HCT116 (cell line): ENCODE measurements around the gene MGAT4C. TPM values are rescaled to one million over a fixed set of nuclear protein-coding genes. Genes with fewer than 3 reads are reported as not detected.

Experiments
- ATAC-seq: fragments of 200-7000 bp; cut with Tn5 transposase; 2 replicates; pipeline ENCODE4 v1.9.1; 2020; ENCODE audit warnings: mild to moderate bottlenecking, moderate library complexity
- BruUV-seq: library from RNA; stranded (reverse); fragments of 400-500 nt; replicated peaks from 2 replicates; lab custom pipeline; 2021; lab: Mats Ljungman, UMichigan
- CTCF ChIA-PET: fragments of 300-600 bp; sonication (Branson Sonifier 250); formaldehyde crosslinking; loops from one replicate; lab custom pipeline; 2021; ENCODE audit warnings: antibody characterized with exemption; lab: Charles Lee
- POLR2A ChIA-PET: fragments of 300-600, 350-600 bp; sonication (Branson Sonifier 250); formaldehyde crosslinking; loops from one replicate; lab custom pipeline; 2021; ENCODE audit warnings: antibody characterized with exemption; lab: Charles Lee
- RAD21 ChIA-PET, 2 experiments: fragments of 300-600 bp; sonication (Branson Sonifier 250); formaldehyde crosslinking; loops; one replicate each; lab custom pipeline; 2023; ENCODE audit warnings: low total read pairs in 2 of 2; ENCODE audit not compliant: uncharacterized antibody in 2 of 2, unreplicated experiment in 2 of 2, low non-redundant PET in 1 of 2; lab: Charles Lee
- DNase-seq: peaks from one replicate; pipeline ENCODE4 v3.0.0-alpha.2; 2010; ENCODE audit warnings: low read depth, low spot score
- H2AFZ ChIP-seq: fragments of 200-600 bp; shearing (Covaris generic), sonication (generic); 2 replicates; pipeline ENCODE4 v1.6.1; 2017; ENCODE audit warnings: low read depth, mixed run types, mixed read lengths, antibody characterized with exemption, low read length; ENCODE audit not compliant: poor library complexity, severe bottlenecking
- H3K27ac ChIP-seq: 2 replicates; pipeline ENCODE4 v1.5.1; 2012; ENCODE audit warnings: low read depth, low read length
- H3K27me3 ChIP-seq: fragments of 200-600 bp; sonication (generic); 2 replicates; pipeline ENCODE4 v1.6.1; 2016; ENCODE audit warnings: mixed run types, low read length, mixed read lengths; ENCODE audit not compliant: insufficient read depth
- H3K36me3 ChIP-seq, 2 experiments: fragments of 200-500 bp in 1 of 2; fragments of 200-600 bp in 1 of 2; sonication (Bioruptor generic) in 1 of 2; sonication (generic) in 1 of 2; 2 replicates each; pipeline versions ENCODE4 v1.5.1 to v1.6.1; 2014 to 2016; ENCODE audit warnings: low read length in 2 of 2, inconsistent platforms in 1 of 2, mixed read lengths in 1 of 2, mixed run types in 1 of 2; ENCODE audit not compliant: insufficient read depth in 2 of 2, control insufficient read depth in 1 of 2
- H3K4me1 ChIP-seq, 2 experiments: fragments of 200-600 bp in 1 of 2; sonication (generic) in 1 of 2; 2 replicates each; pipeline versions ENCODE4 v1.5.1 to v1.6.1; 2012 to 2017; ENCODE audit warnings: low read length in 2 of 2, inconsistent platforms in 1 of 2, mild to moderate bottlenecking in 1 of 2, mixed read lengths in 1 of 2, mixed run types in 1 of 2, moderate library complexity in 1 of 2; ENCODE audit not compliant: insufficient read depth in 2 of 2, control insufficient read depth in 1 of 2
- H3K4me2 ChIP-seq: fragments of 200-600 bp; sonication (generic); 2 replicates; pipeline ENCODE4 v1.6.1; 2017; ENCODE audit warnings: mixed run types, low read length, mixed read lengths
- H3K4me3 ChIP-seq, 2 experiments: fragments of 200-600 bp in 1 of 2; sonication (generic) in 1 of 2; replicated peaks in 1 of 2; 2 replicates each; pipeline ENCODE4 v1.5.1; 2011 to 2016; ENCODE audit warnings: low read length in 2 of 2, control low read depth in 1 of 2, low read depth in 1 of 2, mild to moderate bottlenecking in 1 of 2, mixed read lengths in 1 of 2, mixed run types in 1 of 2
- H3K79me2 ChIP-seq: fragments of 200-600 bp; sonication (generic); 2 replicates; pipeline ENCODE4 v1.6.1; 2017; ENCODE audit warnings: mild to moderate bottlenecking, mixed run types, low read length, moderate library complexity, mixed read lengths; ENCODE audit not compliant: insufficient read depth
- H3K9ac ChIP-seq: fragments of 200-600 bp; sonication (generic); 2 replicates; pipeline ENCODE4 v1.6.1; 2016; ENCODE audit warnings: low read length, mixed read lengths
- H3K9me2 ChIP-seq: fragments of 200-600 bp; sonication (generic), shearing (Covaris generic); 2 replicates; pipeline ENCODE4 v1.6.1; 2017; ENCODE audit warnings: mixed run types, mild to moderate bottlenecking, moderate library complexity; ENCODE audit not compliant: insufficient read depth
- H3K9me3 ChIP-seq, 2 experiments: fragments of 200-500 bp in 1 of 2; fragments of 200-600 bp in 1 of 2; sonication (Bioruptor generic) in 1 of 2; sonication (generic) in 1 of 2; 2 replicates each; pipeline ENCODE4 v1.6.1; 2014 to 2017; ENCODE audit warnings: low read length in 2 of 2, mixed read lengths in 2 of 2, inconsistent platforms in 1 of 2, low read depth in 1 of 2, mild to moderate bottlenecking in 1 of 2, mixed run types in 1 of 2, moderate library complexity in 1 of 2; ENCODE audit not compliant: control insufficient read depth in 1 of 2, insufficient read depth in 1 of 2
- H4K20me1 ChIP-seq: fragments of 200-600 bp; sonication (generic), shearing (Covaris generic); 2 replicates; pipeline ENCODE4 v1.6.1; 2017; ENCODE audit warnings: mixed run types, mild to moderate bottlenecking, moderate library complexity; ENCODE audit not compliant: insufficient read depth
- CBX3 ChIP-seq: IDR thresholded peaks from 2 replicates; pipeline ENCODE4 v1.6.1; 2012; ENCODE audit warnings: low read depth
- CEBPB ChIP-seq: IDR thresholded peaks from 2 replicates; pipeline ENCODE4 v1.6.1; 2012; ENCODE audit warnings: low read depth
- JUND ChIP-seq: IDR thresholded peaks from 2 replicates; pipeline ENCODE4 v1.6.1; 2012
- intact Hi-C: fragments of 100-400 bp; cut with micrococcal nuclease; formaldehyde crosslinking; loops from 2 replicates; pipeline ENCODE4 v1.10.0; 2022
- total RNA-seq: library from RNA; stranded (reverse); gene quantifications from one replicate; pipeline ENCODE4 v1.2.1, GENCODE V29; 2021; ENCODE audit not compliant: unreplicated experiment
- TF ChIP-seq, protein P1 (sequence below): IDR thresholded peaks from 2 replicates; pipeline ENCODE4 v1.6.1; 2011; ENCODE audit warnings: mild to moderate bottlenecking, low read length, moderate library complexity; ENCODE audit not compliant: insufficient replicate concordance; ENCODE audit errors: extremely low read depth

Gene MGAT4C
- total RNA-seq, 1 experiment from 2014 or later, result not detected

DNA sequence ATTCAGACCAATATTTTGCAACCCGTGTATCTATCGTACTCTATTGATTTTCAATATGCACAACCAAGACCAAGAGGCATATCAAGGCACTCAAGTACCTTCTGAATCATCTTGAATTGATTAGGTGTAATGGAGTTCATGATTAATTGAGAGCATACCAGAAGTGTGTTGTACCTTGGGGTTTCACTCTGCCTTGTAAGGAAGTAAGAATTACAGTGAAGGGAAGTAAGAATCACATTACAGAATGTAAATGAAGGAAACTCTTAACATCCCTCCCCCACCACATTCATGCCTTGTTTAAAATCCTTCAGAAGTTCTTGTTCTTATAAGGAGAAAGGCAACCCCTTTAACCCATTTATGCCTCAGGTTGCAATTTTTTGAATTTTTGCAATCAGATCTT, 5.4 kb upstream of the MGAT4C start:
- H3K4me2 ChIP-seq, result no peak overlapping the region
- RAD21 ChIA-PET, result no interaction called here
- H3K9me2 ChIP-seq, result no peaks in the 10 kb centered on the region; the same call in 1 of the 2 replicates
- BruUV-seq, result no TSS peak
- no peak overlapping the region for H2AFZ ChIP-seq
- no peaks in the 10 kb centered on the region for H3K36me3 ChIP-seq
- H3K9me3 ChIP-seq, result no peaks in the 10 kb centered on the region
- H3K27ac ChIP-seq, result no peak overlapping the region
- H4K20me1 ChIP-seq, result no peaks in the 10 kb centered on the region
- no peaks in the 10 kb centered on the region for H3K27me3 ChIP-seq
- no peak for ATAC-seq
- POLR2A ChIA-PET, result no interaction called here
- no peak for TF ChIP-seq CBX3
- TF ChIP-seq, protein P1, sequence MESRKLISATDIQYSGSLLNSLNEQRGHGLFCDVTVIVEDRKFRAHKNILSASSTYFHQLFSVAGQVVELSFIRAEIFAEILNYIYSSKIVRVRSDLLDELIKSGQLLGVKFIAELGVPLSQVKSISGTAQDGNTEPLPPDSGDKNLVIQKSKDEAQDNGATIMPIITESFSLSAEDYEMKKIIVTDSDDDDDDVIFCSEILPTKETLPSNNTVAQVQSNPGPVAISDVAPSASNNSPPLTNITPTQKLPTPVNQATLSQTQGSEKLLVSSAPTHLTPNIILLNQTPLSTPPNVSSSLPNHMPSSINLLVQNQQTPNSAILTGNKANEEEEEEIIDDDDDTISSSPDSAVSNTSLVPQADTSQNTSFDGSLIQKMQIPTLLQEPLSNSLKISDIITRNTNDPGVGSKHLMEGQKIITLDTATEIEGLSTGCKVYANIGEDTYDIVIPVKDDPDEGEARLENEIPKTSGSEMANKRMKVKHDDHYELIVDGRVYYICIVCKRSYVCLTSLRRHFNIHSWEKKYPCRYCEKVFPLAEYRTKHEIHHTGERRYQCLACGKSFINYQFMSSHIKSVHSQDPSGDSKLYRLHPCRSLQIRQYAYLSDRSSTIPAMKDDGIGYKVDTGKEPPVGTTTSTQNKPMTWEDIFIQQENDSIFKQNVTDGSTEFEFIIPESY, result no peak
- TF ChIP-seq CEBPB, result no peak
- TF ChIP-seq JUND, result no peak
- CTCF ChIA-PET, result interaction anchor here (0.9 kb wide), 1 partner anchor 655 kb away, joined by 4 read pairs; no protein-coding TSS in a partner anchor
- intact Hi-C loops, result loop anchor here (10.0 kb wide), 2 partner anchors 473 to 1593 kb away; no protein-coding TSS in a partner anchor
- H3K4me1 ChIP-seq, result no peaks in the 10 kb centered on the region
- H3K9ac ChIP-seq, result no peak overlapping the region
- no peaks in the 10 kb centered on the region for H3K79me2 ChIP-seq
- H3K4me3 ChIP-seq, result no peak overlapping the region
- no peak for DNase-seq

DNA sequence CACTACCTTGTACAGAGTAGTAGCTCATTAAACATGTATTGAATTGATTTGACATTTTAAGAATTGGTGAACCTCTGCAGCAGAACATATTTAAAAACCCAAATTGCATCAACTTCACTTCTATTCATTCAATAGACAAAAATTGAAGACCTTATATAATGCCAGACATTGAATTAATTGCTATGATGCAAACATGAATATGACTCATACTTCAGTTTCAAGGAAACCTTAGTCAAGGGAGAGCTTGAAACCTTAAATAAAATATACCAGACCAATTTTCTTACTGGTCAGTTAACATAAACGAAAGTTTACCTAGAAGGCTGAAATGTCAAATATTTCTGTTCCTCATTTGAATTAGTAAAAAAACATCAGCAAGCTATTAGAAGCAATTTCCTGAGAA, 5.0 kb upstream of the MGAT4C start:
- ATAC-seq, result no peak
- intact Hi-C loops, result loop anchor here (10.0 kb wide), 2 partner anchors 474 to 1594 kb away; no protein-coding TSS in a partner anchor
- CTCF ChIA-PET, result interaction anchor here (0.9 to 1.3 kb wide), 2 partner anchors 654 to 656 kb away, joined by 3 to 4 read pairs; no protein-coding TSS in a partner anchor

More for the DNA sequence above, 5.0 kb upstream of the MGAT4C start:
- ChIA-PET RAD21 (no interaction called here), POLR2A (no interaction called here)
- no peaks in the 10 kb centered on the region for H3K27me3 ChIP-seq
- H3K4me2 ChIP-seq, result no peak overlapping the region
- H3K9ac ChIP-seq, result no peak overlapping the region
- no peaks in the 10 kb centered on the region for H3K36me3 ChIP-seq
- no peak for TF ChIP-seq CEBPB
- no peaks in the 10 kb centered on the region for H3K79me2 ChIP-seq
- DNase-seq, result no peak
- BruUV-seq, result no TSS peak
- no peak overlapping the region for H2AFZ ChIP-seq
- H3K9me2 ChIP-seq, result no peaks in the 10 kb centered on the region; the same call in 1 of the 2 replicates
- H3K27ac ChIP-seq, result no peak overlapping the region
- H4K20me1 ChIP-seq, result no peaks in the 10 kb centered on the region
- no peaks in the 10 kb centered on the region for H3K4me1 ChIP-seq
- no peaks in the 10 kb centered on the region for H3K9me3 ChIP-seq
- no peak overlapping the region for H3K4me3 ChIP-seq
